Ectodermal cell (in vitro differentiated cells): ENCODE data around the gene CCDC71.

Experiments
- H3K27ac ChIP-seq: 2 replicates; pipeline ENCODE4 v1.7.0; 2013; ENCODE audit warnings: mild to moderate bottlenecking, low read depth, low read length; ENCODE audit not compliant: insufficient read depth, poor library complexity, severe bottlenecking
- H3K27me3 ChIP-seq: 2 replicates; pipeline ENCODE4 v1.7.0; 2013; ENCODE audit warnings: mild to moderate bottlenecking, low read length; ENCODE audit not compliant: insufficient read depth, control insufficient read depth, poor library complexity, severe bottlenecking
- H3K36me3 ChIP-seq: one replicate; pipeline ENCODE4 v1.7.0; 2013; ENCODE audit warnings: low read length; ENCODE audit not compliant: control insufficient read depth, insufficient read depth
- H3K4me1 ChIP-seq: one replicate; pipeline ENCODE4 v1.7.0; 2013; ENCODE audit warnings: low read length; ENCODE audit not compliant: control insufficient read depth, insufficient read depth
- H3K4me3 ChIP-seq: 2 replicates; pipeline ENCODE4 v1.7.0; 2013; ENCODE audit warnings: low read depth, low read length, control low read depth; ENCODE audit not compliant: insufficient read depth
- H3K9me3 ChIP-seq: 2 replicates; pipeline ENCODE4 v1.7.0; 2013; ENCODE audit warnings: mild to moderate bottlenecking, low read length, moderate library complexity; ENCODE audit not compliant: control insufficient read depth
- WGBS, 2 experiments: methylation state at CpG; one replicate each; pipeline ENCODE4 v1.1.7; 2013; ENCODE audit warnings: missing lambda C conversion rate in 2 of 2; 5-methylcytosine and 5-hydroxymethylcytosine counted together

CCDC71 gene

DNA sequence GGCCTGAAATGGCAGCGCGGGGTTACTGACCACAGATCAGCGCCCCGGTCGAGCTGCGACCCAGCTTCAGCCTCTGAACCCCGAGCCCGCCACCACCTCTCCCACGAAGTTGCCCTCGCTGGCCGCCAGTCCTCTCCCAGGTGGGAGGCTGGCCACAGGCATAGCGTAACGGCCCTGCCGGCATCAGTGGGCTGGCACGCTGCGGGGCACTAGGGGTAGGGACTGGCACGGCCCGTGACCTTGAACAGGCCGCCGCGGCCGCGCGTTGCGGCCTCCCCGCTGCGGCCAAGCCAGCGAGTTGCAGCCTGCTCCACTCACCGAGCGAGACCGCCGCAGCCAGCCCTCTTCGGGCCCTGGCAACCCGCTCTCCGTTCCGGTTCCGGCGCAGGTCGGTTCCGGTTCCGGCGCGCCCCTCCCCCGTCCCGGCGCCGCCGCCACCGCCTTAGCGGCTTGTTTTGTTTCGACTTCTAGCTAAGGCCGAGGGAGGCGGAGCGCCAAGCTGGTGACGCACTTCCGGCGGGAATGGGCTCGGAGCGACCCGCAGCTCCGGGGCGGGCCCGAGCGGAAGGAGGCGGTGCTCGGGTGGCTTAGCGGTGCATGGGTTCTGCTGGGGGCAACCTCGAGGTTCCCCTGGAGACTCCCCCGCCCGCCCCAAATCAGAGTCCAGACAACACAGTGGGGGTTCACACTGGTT, 45.5 kb downstream of the CCDC71 start, which contains the start of gene USP19:
USP19 (minus strand) TSS at position 386 of the 694 bp plus-strand sequence. CDS start 1,678 bp downstream, outside the sequence.
- H3K27me3 ChIP-seq = no peaks in the 10 kb centered on the region
- peaks cover 30% of the 10 kb centered on the region for H3K36me3 ChIP-seq
- WGBS, 2 experiments = 1% methylated on average over 70 of the region's 70 CpGs
- H3K4me3 ChIP-seq = peak within 1 kb of the TSS; percentile 97
- no peaks in the 10 kb centered on the region for H3K9me3 ChIP-seq
- H3K27ac ChIP-seq = peak within 1 kb of the TSS; percentile 93
- H3K4me1 ChIP-seq = peaks cover 4% of the 10 kb centered on the region

DNA sequence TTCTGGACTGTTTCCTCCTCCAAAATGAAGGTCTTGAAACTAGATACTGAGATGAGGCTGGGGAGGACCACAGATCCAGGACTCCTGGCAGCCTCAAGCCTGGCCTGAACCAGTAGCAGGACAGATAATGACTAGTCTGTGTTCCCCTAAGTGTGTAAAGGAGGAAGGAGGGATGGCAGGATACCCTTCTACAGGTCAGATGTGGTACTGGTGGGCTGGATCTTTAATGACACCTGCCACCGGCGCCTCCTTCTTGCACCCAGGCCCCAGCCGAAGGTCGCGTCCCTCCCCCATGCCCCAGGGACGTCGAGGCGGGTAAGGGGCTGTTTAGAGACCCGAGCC, 46.1 kb downstream of the CCDC71 start:
- Histone ChIP-seq H3K27ac (peak overlapping the region; percentile 93), H3K9me3 (no peaks in the 10 kb centered on the region), H3K27me3 (no peaks in the 10 kb centered on the region), H3K36me3 (peaks cover 34% of the 10 kb centered on the region), H3K4me3 (peak overlapping the region; percentile 97), H3K4me1 (peaks cover 4% of the 10 kb centered on the region)
- 1 to 3% methylated on average over 9 of the region's 9 CpGs for WGBS, 2 experiments

DNA sequence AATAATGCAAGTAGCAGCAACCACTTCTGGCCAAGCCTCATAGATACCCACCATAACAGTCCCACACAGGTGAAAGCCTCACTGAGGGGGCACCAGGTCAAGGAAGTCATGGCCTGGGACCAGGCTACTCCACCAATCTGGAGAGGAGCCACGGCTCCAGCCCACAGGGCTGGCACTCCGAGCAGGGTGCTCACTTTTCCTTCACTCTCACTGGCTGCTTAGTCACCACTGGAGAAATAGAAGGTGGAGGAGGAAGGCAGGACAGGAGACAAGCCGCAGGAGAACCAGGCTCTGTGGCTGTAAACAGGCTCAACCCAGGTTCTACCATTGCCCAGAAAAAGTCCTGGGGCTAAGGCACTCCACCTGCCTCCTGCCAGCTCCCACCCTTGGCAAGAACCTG, 46.7 kb downstream of the CCDC71 start:
- Histone ChIP-seq H3K4me1 (peaks cover 4% of the 10 kb centered on the region), H3K36me3 (peaks cover 36% of the 10 kb centered on the region), H3K9me3 (no peaks in the 10 kb centered on the region), H3K27me3 (no peaks in the 10 kb centered on the region), H3K4me3 (peak overlapping the region; percentile 97), H3K27ac (no peak overlapping the region)
- 91 to 94% methylated on average over 3 of the region's 3 CpGs for WGBS, 2 experiments

DNA sequence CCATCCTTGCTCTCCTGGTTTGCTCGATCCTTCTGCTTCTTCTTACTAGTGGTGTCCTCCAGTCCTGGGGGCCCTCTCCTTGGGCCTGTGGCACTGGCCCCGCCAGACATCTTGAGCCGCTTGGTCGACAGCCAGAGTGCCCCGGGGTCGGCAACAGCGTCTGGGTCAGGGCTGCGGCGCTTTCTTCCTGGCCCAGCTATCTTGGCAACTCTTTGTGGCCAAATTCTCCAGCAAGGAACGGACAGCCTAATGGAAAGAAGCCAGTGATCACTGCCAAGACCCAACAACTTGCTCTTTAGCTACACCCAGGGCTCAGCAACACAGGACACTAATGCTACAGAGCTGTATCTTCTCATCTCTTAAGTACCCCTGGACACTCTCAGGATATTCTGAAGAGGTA, 47.1 kb downstream of the CCDC71 start:
- H3K4me1 ChIP-seq = peaks cover 4% of the 10 kb centered on the region
- H3K27me3 ChIP-seq = no peaks in the 10 kb centered on the region
- peaks cover 36% of the 10 kb centered on the region for H3K36me3 ChIP-seq
- no peak overlapping the region for H3K4me3 ChIP-seq
- no peak overlapping the region for H3K27ac ChIP-seq
- H3K9me3 ChIP-seq = no peaks in the 10 kb centered on the region
- 95 to 96% methylated on average over 10 of the region's 10 CpGs for WGBS, 2 experiments
